H1 (cell line): ENCODE results near the gene ACP6. TPM values are rescaled to one million over a fixed set of nuclear protein-coding genes. Genes with fewer than 3 reads are reported as not detected.
A peak's percentile ranks its signal among the peaks of the same experiment; 100 is the strongest.

Source experiments
- CHD7 ChIP-seq: fragments of 300-600 bp; sonication (generic); IDR thresholded peaks from 2 replicates; pipeline ENCODE4 v1.7.1; 2012; ENCODE audit warnings: low read length, moderate library complexity, mild to moderate bottlenecking, inconsistent platforms; ENCODE audit not compliant: insufficient replicate concordance
- GTF2F1 ChIP-seq: IDR thresholded peaks from 2 replicates; pipeline ENCODE4 v1.6.1; 2012; ENCODE audit warnings: low read depth, low read length, improper control_type of control experiment, borderline replicate concordance
- JUN ChIP-seq: IDR thresholded peaks from 2 replicates; pipeline ENCODE4 v1.6.1; 2011; ENCODE audit warnings: low read depth, mild to moderate bottlenecking, improper control_type of control experiment, low read length
- JUND ChIP-seq: IDR thresholded peaks from 2 replicates; pipeline ENCODE4 v1.6.1; 2011; ENCODE audit warnings: mild to moderate bottlenecking, improper control_type of control experiment, low read length
- KDM5A ChIP-seq: fragments of 200-600 bp; IDR thresholded peaks from 2 replicates; pipeline ENCODE4 v1.7.1; 2012; ENCODE audit warnings: mild to moderate bottlenecking, low read length, inconsistent platforms, mixed read lengths
- NANOG ChIP-seq: IDR thresholded peaks from 2 replicates; pipeline ENCODE4 v1.6.1; 2011; ENCODE audit warnings: low read length, low read depth, mild to moderate bottlenecking, inconsistent platforms; ENCODE audit not compliant: insufficient read depth, poor library complexity, severe bottlenecking
- RNF2 ChIP-seq: fragments of 200-900, 300-1000 bp; sonication (generic); IDR thresholded peaks from 2 replicates; pipeline ENCODE4 v1.7.1; 2016; ENCODE audit warnings: borderline replicate concordance, low read depth, mild to moderate bottlenecking, antibody characterized with exemption, low read length; ENCODE audit not compliant: poor library complexity, severe bottlenecking; ENCODE audit errors: missing control alignments
- RXRA ChIP-seq: IDR thresholded peaks from 2 replicates; pipeline ENCODE4 v1.6.1; 2011; ENCODE audit warnings: low read depth, mild to moderate bottlenecking, low read length, moderate library complexity; ENCODE audit not compliant: insufficient read depth
- TAF1 ChIP-seq: IDR thresholded peaks from 2 replicates; pipeline ENCODE4 v1.6.1; 2011; ENCODE audit warnings: mild to moderate bottlenecking, low read depth, low read length
- TBP ChIP-seq: IDR thresholded peaks from 2 replicates; pipeline ENCODE4 v1.6.1; 2011; ENCODE audit warnings: low read depth, low read length, improper control_type of control experiment
- polyA plus RNA-seq, 7 experiments: library from polyadenylated mRNA; depleted of rRNA in 3 of 7; stranded (reverse) in 5 of 7; unstranded in 2 of 7; fragments of >200 nt in 5 of 7; fragments of 200-250 nt in 2 of 7; gene quantifications; 1 replicate in 5 of 7; 2 replicates in 1 of 7; 4 replicates in 1 of 7; pipeline versions ENCODE4 v1.2.1 to v1.2.3, GENCODE V29; 2011 to 2013; ENCODE audit warnings: missing spikeins in 2 of 7, mixed read lengths in 2 of 7
- total RNA-seq: library from RNA; stranded (reverse); fragmentation: NEBNext Ultra II Directional; extraction: Animal tissue kit (Norgen Biotek cat#: 25700); gene quantifications from 2 replicates; pipeline ENCODE4 v1.2.1, GENCODE V29; 2021

The ACP6 gene
- total and polyA plus RNA-seq, 2 of the 8 experiments (the other 6 are each of a cell fraction or from before 2014, with no cell fraction given): 11.4 to 17.7 TPM

DNA sequence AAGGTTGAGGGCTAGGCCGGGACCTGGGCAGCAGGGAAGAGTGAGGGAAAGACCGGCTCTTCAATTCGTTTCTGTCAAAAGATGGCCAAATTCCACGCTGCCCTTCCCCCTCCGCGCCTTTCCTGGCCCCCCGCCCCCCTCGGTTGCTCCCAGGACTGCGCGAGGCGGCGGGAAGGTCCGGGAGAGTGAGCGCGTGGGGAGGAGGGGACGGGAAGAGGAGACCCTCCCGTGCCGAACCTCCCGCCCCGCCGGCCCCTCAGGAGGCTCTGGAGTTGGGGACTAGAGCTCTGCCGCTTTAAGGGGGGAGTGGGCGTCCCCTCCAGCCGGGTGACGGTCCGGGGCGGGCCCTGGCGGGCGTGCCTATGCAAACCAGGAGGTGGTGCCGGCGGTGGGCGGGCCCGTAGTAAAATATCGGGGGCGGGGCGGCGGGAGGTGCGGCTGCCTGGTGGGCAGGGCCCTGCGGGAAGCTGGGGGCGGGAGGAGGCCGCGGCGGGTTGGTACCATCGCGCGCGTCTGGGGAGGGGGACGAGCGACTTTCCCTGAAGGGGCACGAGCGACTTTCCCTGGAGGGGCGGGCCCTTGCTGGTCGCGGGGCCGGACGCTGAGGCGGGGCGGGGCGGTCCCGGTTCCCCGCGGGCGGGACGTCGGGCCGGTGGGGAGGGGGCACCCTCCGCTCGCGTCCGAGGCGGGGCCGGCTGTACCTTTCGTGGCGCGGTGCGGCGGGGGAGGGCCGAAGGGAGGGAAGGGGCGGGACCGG, 70.8 kb downstream of the ACP6 start (continued):
- no peak for TF ChIP-seq CHD7
- TF ChIP-seq TBP: peak; percentile 88
- peak; percentile 88 for TF ChIP-seq TAF1
- no peak for TF ChIP-seq NANOG
- TF ChIP-seq JUN: no peak
- TF ChIP-seq RXRA: no peak
- TF ChIP-seq RNF2: no peak
- no peak for TF ChIP-seq GTF2F1
- no peak for TF ChIP-seq KDM5A
- no peak for TF ChIP-seq JUND
